ENCODE measurements around the gene CDKAL1. TPM values are rescaled to one million over a fixed set of nuclear protein-coding genes. Genes with fewer than 3 reads are reported as not detected.

CDKAL1 gene
- total RNA-seq, 1 donor from 2014 or later = 13.4 TPM

DNA sequence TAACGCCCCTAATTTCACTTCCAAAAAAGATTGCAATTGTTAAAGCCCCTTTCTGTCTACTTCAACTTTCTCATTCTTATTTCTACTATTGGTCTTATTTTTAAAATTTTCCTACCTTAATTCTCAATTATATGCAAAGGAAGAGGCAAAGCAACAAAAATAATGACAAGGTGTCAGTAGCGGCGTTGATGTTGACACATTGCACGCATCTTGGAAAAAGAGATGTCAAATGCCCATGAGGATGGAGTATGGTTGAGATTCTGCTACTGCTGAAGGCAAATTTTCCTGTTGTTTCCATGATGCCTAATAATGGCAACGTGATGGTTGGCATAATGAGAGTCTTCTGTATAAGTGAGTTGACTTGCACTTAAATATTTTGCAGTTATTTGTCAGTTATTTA lies 258.9 kb downstream of the CDKAL1 start:
- FAIRE-seq (no peak), DNase-seq (ENCODE audit: low read depth) (no peak)
- no peaks in the 10 kb centered on the region for H3K36me3 ChIP-seq (ENCODE audit: control insufficient read depth, insufficient read depth, low read length)
- H3K4me3 ChIP-seq (ENCODE audit: low read depth, low read length) = no peak overlapping the region
- TF ChIP-seq, protein P1, sequence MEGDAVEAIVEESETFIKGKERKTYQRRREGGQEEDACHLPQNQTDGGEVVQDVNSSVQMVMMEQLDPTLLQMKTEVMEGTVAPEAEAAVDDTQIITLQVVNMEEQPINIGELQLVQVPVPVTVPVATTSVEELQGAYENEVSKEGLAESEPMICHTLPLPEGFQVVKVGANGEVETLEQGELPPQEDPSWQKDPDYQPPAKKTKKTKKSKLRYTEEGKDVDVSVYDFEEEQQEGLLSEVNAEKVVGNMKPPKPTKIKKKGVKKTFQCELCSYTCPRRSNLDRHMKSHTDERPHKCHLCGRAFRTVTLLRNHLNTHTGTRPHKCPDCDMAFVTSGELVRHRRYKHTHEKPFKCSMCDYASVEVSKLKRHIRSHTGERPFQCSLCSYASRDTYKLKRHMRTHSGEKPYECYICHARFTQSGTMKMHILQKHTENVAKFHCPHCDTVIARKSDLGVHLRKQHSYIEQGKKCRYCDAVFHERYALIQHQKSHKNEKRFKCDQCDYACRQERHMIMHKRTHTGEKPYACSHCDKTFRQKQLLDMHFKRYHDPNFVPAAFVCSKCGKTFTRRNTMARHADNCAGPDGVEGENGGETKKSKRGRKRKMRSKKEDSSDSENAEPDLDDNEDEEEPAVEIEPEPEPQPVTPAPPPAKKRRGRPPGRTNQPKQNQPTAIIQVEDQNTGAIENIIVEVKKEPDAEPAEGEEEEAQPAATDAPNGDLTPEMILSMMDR (IDR thresholded peaks at IDR 0.05; ENCODE audit: insufficient read depth, low read length, severe bottlenecking) = no peak
- H3K27me3 ChIP-seq (ENCODE audit: control insufficient read depth, insufficient read depth, low read length) = no peaks in the 10 kb centered on the region

DNA sequence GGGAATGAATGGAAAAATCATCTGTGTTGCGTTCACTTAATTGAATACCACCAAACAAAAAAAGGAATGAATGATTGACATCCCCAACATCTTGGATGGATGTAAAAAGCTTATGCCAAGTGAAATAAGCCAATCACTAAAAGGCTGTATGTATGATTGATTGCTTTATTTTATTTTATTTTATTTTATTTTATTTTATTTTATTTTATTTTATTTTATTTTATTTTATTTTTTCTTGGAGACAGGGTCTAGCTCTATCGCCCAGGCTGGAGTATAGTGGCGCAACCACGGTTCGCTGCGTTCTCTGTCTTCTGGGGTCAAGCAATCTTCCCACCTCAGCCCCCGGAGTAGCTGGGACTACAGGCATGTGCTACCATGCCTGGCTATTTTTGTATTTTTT lies 263.3 kb downstream of the CDKAL1 start:
- no peaks in the 10 kb centered on the region for H3K27me3 ChIP-seq (ENCODE audit: control insufficient read depth, insufficient read depth, low read length)
- H3K4me3 ChIP-seq (ENCODE audit: low read depth, low read length) = no peak overlapping the region
- TF ChIP-seq, protein P1 (IDR thresholded peaks at IDR 0.05; ENCODE audit: insufficient read depth, low read length, severe bottlenecking) = no peak
- DNase-seq (ENCODE audit: low read depth) (no peak), FAIRE-seq (no peak)
- no peaks in the 10 kb centered on the region for H3K36me3 ChIP-seq (ENCODE audit: control insufficient read depth, insufficient read depth, low read length)

DNA sequence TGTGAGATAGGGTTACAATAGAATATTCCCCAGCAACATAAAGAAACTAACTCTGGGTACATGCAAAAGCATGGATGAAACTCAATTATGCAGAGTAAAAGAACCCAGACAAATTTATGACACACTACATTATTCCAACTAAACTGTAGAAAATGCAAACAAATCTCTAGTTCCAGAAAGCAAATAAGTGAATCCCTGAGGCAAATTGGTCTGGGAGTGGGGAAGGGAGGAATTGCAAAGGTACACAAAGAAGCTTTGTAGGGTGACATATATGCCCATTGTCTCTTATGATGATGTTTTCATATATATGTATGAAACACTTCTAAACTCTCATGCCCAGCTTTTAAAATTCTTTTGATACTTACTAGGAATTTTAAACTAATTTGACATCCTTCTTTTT lies 266.0 kb downstream of the CDKAL1 start:
- FAIRE-seq (no peak), DNase-seq (ENCODE audit: low read depth) (no peak)
- H3K36me3 ChIP-seq (ENCODE audit: control insufficient read depth, insufficient read depth, low read length) = no peaks in the 10 kb centered on the region
- TF ChIP-seq, protein P1 (IDR thresholded peaks at IDR 0.05; ENCODE audit: insufficient read depth, low read length, severe bottlenecking) = no peak
- no peaks in the 10 kb centered on the region for H3K27me3 ChIP-seq (ENCODE audit: control insufficient read depth, insufficient read depth, low read length)
- no peak overlapping the region for H3K4me3 ChIP-seq (ENCODE audit: low read depth, low read length)

DNA sequence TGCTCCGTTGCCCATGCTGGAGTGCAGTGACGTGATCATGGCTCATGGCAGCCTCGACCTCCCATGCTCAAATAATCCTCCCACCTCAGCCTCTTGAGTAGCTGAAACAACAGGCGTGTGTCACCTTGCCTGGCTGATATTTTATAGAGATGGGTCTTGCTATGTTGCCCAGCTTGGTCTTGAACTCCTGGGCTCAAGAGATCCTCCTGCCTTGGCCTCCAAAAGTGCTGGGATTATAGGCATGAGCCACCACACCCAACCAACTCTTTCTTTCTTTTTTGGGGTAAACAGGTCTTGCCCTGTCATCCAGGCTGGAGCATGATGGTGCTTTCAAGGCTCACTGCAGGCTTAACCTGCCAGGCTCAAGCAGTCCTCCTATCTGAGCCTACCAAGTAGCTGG lies 266.4 kb downstream of the CDKAL1 start:
- H3K27me3 ChIP-seq (ENCODE audit: control insufficient read depth, insufficient read depth, low read length) = no peaks in the 10 kb centered on the region
- DNase-seq (ENCODE audit: low read depth) (no peak), FAIRE-seq (no peak)
- no peak overlapping the region for H3K4me3 ChIP-seq (ENCODE audit: low read depth, low read length)
- H3K36me3 ChIP-seq (ENCODE audit: control insufficient read depth, insufficient read depth, low read length) = no peaks in the 10 kb centered on the region
- TF ChIP-seq, protein P1 (IDR thresholded peaks at IDR 0.05; ENCODE audit: insufficient read depth, low read length, severe bottlenecking) = no peak

DNA sequence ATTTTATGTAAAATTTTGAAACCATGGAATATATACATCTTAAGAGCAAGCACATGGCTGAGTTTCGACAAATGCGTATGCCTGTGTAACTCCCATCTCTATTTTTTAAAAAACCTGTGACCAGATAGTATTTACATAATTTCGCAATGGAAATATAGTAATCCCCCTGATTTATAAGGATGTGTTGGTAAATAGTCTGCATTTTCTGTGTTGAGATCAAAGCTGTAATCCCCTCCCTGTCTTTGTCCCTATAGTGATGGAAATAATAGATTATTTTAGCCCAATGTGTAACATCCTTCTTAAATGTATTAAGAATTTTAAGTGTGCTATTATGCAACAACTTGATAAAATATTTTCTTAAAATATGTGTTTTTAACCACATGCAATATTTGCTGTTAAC lies 267.3 kb downstream of the CDKAL1 start:
- no peaks in the 10 kb centered on the region for H3K27me3 ChIP-seq (ENCODE audit: control insufficient read depth, insufficient read depth, low read length)
- TF ChIP-seq, protein P1 (IDR thresholded peaks at IDR 0.05; ENCODE audit: insufficient read depth, low read length, severe bottlenecking) = no peak
- FAIRE-seq (no peak), DNase-seq (ENCODE audit: low read depth) (no peak)
- H3K36me3 ChIP-seq (ENCODE audit: control insufficient read depth, insufficient read depth, low read length) = no peaks in the 10 kb centered on the region
- no peak overlapping the region for H3K4me3 ChIP-seq (ENCODE audit: low read depth, low read length)

DNA sequence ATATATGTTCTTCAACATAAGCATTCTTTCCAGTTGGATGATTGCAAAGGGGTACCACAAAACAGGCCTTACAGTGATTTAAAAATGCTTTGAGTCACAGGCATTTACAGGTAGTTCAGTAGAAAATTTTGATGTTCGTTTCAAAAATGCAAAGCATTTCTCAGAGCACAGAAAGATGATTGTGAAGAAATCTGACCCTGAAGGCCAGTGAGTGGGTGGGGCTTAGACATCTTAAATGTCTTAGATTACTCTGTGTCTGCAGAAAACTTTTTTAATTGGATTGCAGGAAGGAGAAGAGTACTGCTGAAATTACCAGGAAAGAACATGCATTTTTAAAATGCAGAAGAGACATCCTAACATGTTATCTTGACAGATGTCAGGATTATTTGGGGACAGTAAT lies 268.3 kb downstream of the CDKAL1 start:
- no peaks in the 10 kb centered on the region for H3K27me3 ChIP-seq (ENCODE audit: control insufficient read depth, insufficient read depth, low read length)
- no peaks in the 10 kb centered on the region for H3K36me3 ChIP-seq (ENCODE audit: control insufficient read depth, insufficient read depth, low read length)
- FAIRE-seq (no peak), DNase-seq (ENCODE audit: low read depth) (no peak)
- no peak overlapping the region for H3K4me3 ChIP-seq (ENCODE audit: low read depth, low read length)
- TF ChIP-seq, protein P1 (IDR thresholded peaks at IDR 0.05; ENCODE audit: insufficient read depth, low read length, severe bottlenecking) = no peak
